GM19023 (cell line): ENCODE data around the gene COX10.
"Not testable (repeated sequence)": the region's sequence is repeated elsewhere in the genome, so short reads cannot be mapped to it uniquely, and the experiment has no call there.

Experiments
- ATAC-seq: cut with Tn5 transposase; IDR thresholded peaks from one replicate; pipeline ENCODE4 v1.9.1; 2021; ENCODE audit warnings: mild to moderate bottlenecking, moderate library complexity; ENCODE audit not compliant: unreplicated experiment

COX10 gene

DNA sequence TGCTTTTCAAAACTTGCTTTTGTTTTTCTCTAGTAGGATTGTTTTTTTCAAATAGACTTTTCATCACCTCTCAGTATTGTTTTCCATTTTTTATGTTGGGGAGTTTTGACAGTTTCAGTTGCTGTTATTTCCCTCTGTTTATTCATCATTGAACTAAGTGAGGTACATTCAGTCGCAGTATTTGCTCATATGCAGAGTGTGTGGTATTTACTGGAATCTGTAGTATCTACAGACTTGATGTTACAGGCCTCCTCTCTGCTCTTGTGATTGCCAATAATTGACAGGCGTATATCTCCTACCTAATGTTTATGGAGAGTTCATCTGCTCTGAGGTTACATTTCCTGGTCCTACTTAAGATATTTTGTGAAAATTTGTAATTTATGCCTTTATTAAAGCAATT, 49.6 kb downstream of the COX10 start:
- ATAC-seq = no peak

DNA sequence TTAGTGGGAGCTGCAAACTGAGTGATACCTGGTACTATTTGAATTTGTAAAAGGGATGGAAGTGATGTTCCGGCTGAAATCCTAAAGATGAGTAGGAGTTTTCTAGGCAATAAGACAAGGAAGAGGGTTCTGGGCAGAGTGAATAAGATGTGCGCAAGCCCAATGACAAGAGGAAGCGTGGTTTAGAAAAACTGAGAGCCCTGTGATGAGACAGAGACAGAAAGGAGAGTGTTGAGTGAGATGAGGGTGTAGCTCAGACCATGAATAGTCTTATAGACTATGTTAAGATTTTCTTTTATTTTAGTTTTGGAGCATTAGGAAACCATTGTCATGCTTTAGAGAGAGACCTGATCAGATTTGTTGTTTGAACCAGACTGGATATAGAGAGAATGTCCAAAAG, 50.2 kb downstream of the COX10 start:
- no peak for ATAC-seq

DNA sequence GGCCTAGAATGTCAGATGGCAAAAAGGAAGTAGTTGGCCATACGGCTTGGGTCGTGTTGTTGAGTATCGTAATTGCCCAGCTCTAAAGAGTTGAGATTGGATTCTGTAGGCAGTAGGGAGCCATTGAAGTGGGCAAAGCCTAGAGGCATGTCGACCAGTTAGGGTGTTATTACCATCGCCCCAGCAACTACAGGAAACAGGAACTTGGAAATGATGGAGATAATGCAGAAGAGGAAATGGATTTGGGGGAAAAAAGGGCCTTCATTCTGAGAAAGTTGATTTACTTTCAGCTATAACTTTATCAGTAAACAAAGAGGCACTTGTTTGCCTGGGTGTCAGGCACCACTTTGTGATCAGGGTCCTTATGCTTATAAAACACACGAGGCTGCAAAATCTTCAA, 52.6 kb downstream of the COX10 start:
- ATAC-seq = no peak

DNA sequence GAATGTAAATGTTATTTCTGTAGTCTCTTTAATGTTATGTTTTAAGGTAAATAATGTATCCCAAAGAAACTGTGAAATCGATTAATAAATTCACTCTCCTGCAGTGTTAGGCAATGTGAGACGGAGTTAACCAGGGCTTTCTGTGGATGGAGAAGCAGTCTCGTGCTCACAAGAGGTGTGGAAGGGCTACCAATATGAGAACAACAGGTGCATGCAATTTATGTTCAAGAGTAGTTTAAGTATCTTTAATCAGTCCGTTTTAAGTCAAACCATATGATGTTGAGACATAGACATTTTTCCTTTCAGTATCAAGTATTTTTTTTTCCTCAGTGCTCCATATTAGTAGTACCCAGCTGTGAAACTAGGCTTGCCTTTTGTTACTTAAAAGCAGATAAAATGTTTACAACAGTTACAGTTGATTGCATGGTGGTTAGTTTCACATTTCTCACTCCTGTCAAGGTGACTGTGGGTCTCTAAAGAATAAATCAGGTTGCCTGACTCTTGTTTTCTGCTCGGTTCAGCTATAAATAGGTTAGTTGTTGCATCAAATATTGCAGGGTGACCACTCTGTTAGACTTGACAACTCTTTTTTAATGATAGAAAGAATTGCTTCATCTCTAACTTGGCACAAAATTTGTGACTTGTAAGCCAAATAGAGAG, 54.4 kb downstream of the COX10 start:
- ATAC-seq = no peak

DNA sequence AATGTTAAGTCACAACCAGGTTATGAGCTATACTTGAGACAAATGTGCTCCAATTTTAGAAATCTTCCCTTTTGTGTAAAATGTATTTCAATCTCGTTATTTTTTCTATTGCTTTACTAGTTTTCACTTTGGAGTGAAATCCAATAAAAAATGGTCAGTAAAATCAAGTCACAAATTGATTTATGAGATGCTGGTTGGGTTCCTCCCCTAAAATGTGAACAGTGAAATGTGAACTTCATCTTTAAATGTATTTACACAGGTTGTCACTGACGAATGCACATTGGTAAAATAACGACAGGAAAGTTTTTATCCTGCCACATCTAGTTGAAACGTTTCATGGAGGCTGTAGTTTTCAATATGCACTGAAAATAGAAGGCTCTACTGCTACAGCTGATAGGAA, 55.5 kb downstream of the COX10 start:
- ATAC-seq = no peak

DNA sequence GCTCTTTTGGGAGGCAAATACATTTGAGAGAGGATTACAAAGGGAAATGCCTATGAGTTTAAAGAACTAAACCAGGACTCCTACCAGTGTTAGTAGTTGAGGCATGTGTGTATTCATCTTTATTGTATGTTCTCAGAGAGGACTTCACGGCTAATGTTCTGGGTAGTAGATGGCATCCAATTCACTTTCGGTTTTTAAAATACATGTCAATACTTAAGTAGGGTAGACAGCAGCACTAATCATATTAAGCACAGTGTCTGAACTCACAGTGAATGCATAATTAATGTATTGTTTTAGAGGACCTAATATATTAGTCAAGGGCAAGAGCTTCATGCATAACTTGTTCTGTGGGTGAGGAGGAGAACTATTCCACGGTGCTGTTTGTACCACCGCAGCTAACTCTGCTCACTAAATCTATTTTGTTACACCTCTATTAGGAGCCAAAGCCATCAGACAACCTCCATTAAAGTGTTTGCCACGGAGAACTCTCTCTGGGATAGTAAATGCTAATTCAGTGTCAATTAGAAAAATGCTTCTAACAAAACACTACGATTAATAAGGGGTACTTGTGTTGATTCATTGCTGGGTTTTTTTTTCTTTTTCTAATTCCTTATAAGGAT, 56.3 kb downstream of the COX10 start:
- no peak for ATAC-seq

DNA sequence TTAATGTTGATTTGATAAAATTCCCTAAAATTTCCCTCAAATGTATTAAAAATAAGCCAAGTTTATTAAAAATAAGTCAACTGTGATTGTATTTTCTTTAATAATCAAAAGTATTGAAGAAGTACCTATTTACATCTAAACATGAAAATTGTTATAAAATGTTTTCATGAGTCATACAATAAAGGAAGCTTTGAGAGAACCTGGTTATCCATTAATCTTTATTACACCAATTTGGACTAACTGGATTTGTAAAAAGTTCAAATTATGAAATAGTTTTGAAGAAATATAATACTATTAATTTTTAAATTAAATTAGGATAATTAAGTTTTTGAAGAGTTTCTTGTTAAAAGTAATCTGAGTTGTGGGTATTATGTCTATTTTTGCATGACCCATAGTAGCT, 63.8 kb downstream of the COX10 start:
- ATAC-seq = no peak

DNA sequence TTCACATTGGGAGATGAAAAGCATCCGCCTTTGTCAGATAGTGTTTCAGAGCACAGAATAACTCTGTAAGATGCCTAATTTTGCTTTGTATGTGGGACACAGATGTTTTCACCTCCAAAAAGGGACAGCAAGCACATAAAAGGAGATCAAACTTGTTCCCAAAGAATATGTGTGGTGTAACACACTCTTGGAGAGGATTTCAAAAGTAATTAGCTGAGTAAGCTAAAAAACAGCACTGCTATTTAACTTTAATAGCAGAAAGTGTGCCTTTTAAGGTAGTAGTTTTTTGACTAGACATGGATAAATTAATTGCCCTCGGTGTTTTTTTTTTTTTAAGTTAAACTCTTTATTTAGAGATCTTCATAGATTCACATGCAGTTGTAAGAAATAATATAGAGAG, 65.2 kb downstream of the COX10 start:
- no peak for ATAC-seq

DNA sequence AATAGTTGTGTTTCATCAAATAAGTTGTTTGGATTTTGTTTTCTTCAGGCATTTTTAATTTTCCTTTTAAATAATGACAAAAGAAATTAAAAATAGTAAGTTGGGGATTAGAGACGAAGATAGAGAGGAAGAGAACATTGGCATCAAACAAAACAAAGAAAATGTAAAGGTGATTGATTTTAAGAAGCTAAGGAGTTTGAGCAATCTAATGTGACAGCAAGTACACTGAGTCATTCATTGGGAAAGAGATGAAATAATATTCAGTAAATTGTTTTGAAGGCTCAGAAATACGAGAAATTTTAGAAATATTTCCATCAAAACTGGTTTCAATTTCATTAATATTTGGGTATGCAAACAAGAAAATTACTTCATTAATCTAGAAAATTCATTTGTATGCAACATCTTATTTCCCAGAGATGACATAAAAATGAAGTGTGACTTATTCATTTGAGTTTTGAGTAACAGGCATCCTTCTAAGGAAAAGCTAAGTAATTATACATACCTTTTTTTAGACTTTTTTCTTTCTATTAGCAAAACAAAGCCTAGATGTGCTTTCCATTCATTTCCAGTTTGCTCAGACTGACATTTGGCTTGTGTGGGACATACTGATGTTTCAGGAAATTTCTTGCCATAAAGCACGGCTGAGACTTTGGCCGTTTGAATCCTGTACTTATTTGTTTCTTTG, 66.7 kb downstream of the COX10 start:
- ATAC-seq = no peak

DNA sequence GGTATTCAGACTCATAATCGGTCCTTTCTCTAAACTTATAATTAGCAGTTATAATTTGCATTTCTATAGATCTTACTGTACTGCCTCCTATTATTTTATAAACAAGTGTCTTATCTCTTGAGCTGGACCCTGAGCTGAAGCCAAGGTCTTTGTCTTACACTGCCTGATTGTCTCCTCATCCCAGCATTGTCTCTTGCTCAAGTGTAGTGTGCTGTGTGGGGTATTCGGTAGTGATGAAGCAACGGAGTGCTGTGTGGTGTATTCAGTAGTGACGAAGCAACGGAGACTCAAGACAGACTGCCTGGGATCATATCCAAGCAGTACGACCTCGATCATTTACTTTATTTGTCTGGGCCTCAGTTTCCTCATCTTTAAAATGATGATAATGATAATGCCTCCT, 69.3 kb downstream of the COX10 start:
- ATAC-seq = no peak

DNA sequence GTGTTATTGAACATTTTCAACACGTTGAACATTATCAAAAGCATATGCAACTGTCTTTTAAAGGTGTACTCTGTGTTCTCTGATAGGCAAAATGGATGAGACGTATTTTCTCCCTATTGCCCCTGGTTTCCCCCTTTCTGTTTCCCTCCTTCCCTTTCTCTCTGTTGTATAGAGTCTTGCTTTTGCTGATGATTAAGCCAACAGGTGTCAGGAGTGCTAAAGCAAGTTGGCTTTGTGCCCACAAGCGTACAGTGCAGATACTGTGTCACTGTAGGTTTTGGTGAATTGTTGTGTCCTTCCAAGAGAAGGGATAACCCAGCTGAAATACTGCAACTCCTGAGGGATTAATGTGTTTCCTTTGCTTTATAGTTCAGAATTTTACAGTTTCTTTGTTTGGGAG, 74.4 kb downstream of the COX10 start:
- no peak for ATAC-seq

DNA sequence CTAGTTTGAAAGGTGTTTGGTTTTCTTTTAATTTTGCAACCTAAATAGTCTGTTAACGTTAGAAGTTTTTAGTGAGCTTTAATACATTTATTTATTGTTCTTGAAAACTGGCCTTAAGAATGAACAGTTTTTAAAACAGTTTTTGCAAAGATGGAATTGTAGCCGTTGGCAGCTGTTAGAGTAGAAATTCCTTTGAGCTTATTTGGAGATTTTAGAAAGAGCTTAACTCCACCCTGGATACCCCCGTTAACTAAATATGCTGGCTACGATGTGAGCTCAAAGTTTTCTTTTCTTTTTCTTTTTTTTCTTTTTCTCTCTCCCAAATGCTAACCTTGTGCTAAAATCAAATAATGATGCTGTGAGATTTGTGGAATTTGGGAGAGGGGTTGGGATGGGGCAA, 75.2 kb downstream of the COX10 start:
- no peak for ATAC-seq

DNA sequence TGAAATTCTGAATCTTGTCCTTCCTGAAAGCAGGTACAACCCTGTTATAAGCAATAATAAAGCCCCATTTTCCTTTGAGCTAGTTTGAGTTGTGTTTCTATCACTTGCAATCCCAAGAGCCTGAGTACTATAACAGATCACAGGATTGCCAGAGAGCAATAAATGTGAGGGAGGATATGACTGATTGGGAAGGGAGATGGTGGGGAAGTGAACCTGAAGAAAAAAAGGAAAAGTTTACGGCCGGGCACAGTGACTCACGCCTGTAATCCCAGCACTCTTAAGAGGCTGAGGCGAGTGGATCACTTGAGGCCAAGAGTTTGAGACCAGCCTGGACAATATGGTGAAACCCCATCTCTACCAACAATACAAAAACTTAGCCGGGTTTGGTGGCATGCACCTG, 80.4 kb downstream of the COX10 start:
- ATAC-seq = no peak

DNA sequence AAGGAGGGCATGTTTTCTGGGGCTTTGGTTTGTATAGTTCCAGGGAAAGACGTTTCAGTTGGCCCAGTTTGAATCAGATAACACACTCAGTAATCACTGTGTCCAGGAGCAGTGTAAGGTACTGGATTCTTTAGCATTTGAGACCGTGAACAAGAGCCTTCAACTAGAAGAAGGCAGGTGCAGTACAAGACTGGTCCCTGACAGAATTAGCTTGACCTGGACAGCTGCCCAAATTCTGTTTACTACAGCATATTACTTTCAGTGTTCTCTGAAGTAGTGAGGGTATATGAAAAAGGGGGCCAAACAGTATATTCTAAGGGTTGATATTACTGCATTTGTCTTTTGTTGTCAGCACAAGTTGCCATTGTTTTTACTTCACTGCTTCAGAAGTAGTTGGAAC, 81.3 kb downstream of the COX10 start:
- ATAC-seq = no peak

DNA sequence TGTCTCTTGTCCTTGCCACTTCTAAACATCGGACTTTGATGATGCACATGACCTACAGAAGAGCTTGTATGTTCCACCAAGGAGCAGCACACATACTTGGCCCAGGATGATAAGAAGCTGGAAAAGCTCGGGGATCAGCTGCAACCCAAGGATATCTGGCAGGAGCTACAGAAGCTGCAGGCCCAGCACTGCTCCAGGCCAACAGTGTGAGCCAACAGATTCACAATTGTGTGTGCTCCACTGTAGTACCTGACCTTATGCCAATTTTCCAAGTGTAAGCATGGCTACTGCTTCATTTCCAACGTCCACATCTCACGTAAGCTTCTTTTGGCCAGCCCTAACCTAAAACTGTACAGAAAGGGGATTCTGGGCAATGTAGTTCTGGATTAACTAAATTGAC, 83.4 kb downstream of the COX10 start:
- ATAC-seq = no peak

DNA sequence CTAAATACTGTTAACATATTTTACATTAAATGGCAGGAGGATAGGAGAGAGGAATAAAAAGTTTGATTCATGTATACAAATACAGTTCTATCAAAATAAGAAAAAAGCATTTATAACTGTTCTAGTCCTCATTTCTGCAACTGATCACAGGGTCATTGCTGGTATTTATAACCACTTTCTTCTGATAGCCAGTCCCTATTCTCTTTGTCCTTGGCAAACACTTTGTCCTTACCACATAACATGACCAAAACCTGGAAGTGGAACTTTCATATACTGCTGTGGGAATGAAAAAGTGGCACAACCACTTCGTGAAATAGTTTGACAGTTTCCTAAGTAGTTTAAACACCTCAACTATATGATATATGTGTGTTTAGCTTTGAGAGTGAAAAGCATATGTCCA, 84.1 kb downstream of the COX10 start:
- ATAC-seq = no peak

DNA sequence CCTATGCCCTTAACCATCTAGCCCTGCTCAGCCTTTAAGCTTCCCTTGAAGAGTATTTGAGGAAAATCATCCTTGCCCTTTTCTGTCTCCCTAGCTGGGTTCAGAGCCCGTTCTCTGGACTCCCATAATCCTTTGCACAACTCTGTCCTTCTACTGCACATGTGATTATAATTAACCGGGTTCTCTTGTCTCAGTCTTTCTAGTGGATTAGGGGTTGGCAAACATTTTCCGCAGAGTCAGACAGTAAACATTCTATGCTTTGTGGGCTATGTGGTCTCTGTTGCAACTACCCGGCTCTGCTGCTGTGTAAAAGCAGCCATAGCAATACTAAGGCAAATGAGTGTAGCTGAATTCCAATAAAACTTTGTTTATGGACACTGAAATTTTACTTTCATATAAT, 87.4 kb downstream of the COX10 start:
- ATAC-seq = no peak

DNA sequence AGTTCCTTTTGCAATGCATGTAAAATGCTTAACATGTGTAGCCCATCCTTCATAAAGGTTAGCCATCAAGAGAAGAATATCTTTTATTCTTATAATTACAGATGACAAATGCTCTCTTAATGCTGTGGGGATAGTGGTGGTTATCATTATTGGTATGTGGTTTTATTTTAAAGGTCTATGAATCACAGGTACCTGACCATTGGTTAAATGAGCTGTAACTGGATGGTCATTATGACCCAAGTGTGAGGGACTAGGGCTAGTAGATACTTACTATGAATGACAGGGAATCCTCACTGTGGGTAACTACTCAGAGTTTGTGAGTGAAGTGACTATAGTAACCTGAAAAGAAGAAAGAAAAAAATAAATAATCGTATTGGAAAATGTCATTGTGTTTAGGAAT, 88.5 kb downstream of the COX10 start:
- no peak for ATAC-seq

DNA sequence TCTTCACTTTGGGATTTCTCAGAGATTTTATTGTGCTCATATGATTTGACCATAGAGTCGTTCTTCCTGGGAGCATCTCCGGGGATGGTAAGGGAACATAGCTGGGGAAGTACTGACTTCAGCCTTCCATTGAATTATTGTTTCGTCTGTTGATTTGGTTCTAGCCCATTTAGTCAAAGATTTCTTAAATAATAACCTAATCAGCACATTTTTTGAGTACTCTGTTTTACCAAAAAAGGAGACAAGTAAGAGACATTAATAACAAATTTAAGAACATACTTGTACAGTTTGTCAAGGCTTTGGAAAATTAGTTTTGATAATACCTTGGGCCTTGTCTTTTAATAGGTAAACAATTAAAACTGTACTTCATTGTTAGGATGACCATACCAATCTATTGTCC, 89.4 kb downstream of the COX10 start:
- ATAC-seq = no peak

DNA sequence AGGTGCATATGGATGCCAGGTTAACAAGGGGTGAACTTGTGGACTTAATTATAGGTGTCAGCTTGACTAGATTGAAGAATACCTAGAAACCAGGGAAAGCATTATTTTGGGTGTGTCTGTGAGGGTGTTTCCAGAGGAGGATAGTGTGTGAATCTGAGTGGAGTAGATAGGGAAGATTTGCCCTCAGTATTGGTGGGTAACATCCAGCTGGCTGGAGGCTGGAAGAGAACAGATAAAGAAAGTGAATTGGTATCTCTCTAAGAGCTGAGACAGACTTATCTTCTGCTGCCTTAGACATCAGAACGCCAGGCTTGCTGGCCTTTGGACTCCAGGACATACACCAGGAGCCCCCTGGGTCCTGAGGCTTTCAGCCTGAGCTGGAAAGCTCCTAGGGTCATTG, 92.1 kb downstream of the COX10 start:
- no peak for ATAC-seq

DNA sequence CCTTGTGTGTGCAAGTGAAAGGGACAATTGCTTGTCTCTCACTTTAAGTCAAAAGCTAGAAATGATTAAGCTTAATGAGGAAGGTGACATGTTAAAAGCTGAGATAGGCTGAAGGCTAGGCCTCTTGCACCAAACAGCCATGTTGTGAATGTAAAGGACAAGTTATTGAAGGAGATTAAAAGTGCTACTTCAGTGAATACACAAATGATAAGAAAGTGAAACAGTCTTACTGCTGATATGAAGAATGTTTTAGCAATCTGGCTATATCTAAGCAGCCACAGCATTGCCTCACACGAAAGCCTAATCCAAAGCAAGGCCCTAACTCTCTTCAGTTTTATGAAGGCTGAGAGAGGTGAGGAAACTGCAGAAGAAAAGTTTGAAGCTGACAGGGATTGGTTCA, 96.3 kb downstream of the COX10 start:
- ATAC-seq = no peak

DNA sequence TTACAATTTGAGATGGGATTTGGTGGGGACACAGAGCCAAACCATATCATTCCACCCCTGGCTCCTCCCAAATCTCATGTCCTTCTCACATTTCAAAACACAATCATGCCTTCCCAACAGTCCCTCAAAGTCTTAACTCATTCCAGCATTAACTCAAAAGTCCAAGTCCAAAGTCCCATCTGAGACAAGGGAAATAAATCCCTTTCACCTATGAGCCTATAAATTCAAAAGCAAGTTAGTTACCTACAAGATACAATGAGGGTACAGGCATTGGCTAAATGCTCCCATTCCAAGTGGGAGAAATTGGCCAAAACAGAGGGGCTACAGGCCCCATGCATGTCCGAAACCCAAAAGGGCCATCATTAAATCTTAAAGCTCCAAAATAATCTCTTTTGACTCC, 98.5 kb downstream of the COX10 start:
- not testable (repeated sequence) for ATAC-seq

DNA sequence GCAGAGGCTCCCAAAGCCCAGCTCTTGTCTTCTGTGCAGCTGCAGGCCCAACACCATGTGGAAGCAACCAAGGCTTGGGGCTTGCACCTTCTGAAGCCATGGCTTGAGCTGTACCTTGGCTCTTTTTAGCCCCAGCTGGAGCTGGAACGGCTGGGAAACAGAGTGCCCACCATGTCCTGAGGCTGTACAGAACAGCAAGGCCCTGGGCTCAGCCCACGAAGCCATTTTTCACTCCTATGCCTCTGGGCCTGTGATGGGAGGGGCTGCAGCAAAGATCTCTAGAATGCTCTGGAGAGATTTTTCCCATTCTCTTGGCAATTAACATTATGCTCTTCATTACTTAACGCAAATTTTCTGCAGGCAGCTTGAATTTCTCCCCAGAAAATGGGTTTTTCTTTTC, 99.3 kb downstream of the COX10 start:
- ATAC-seq = no peak
